HepG2 (cell line): ENCODE results near the gene CELSR3. TPM values are rescaled to one million over a fixed set of nuclear protein-coding genes. Genes with fewer than 3 reads are reported as not detected.

Experiments
- CENPT ChIP-seq: sonication (generic); formaldehyde crosslinking; IDR thresholded peaks from 2 replicates; pipeline ENCODE4 v1.8.0; 2022; ENCODE audit warnings: low read depth, mild to moderate bottlenecking, moderate library complexity, missing genetic modification reagents
- FOXJ3 ChIP-seq: sonication (generic); formaldehyde crosslinking; IDR thresholded peaks from 2 replicates; pipeline ENCODE4 v1.4.0; 2020; ENCODE audit warnings: missing genetic modification reagents, mild to moderate bottlenecking, borderline replicate concordance
- FOXO4 ChIP-seq: sonication (generic); formaldehyde crosslinking; conservative IDR thresholded peaks from 2 replicates; pipeline ENCODE4 v1.8.1; 2023; ENCODE audit warnings: missing genetic modification reagents
- KLF13 ChIP-seq: sonication (generic); formaldehyde crosslinking; IDR thresholded peaks from 2 replicates; pipeline ENCODE4 v1.4.0; 2020; ENCODE audit warnings: mild to moderate bottlenecking, missing genetic modification reagents
- MXD4 ChIP-seq: IDR thresholded peaks from 2 replicates; pipeline ENCODE4 v1.6.1; 2016; ENCODE audit warnings: mild to moderate bottlenecking, missing biosample characterization, missing genetic modification reagents
- MYC ChIP-seq: sonication (generic); formaldehyde crosslinking; IDR thresholded peaks from 2 replicates; pipeline ENCODE4 v1.9.0; 2021; ENCODE audit warnings: missing genetic modification reagents, borderline replicate concordance
- NR2F6 ChIP-seq, 2 experiments: IDR thresholded peaks; 2 replicates each; pipeline ENCODE4 v1.6.1; 2016; ENCODE audit warnings: antibody characterized with exemption in 1 of 2, mild to moderate bottlenecking in 1 of 2
- PHF8 ChIP-seq: sonication (generic); formaldehyde crosslinking; IDR thresholded peaks from 2 replicates; pipeline ENCODE4 v1.5.0; 2020; ENCODE audit warnings: missing genetic modification reagents
- TFAP4 ChIP-seq: sonication (generic); IDR thresholded peaks from 2 replicates; pipeline ENCODE4 v1.6.1; 2016; ENCODE audit warnings: low read depth, borderline replicate concordance
- ZFP37 ChIP-seq: sonication (generic); formaldehyde crosslinking; IDR thresholded peaks from 2 replicates; pipeline ENCODE4 v1.4.0; 2020; ENCODE audit warnings: missing genetic modification reagents, borderline replicate concordance
- ZNF292 ChIP-seq: sonication (generic); formaldehyde crosslinking; IDR thresholded peaks from 2 replicates; pipeline ENCODE4 v1.8.1; 2022; ENCODE audit warnings: mild to moderate bottlenecking, low read depth, missing genetic modification reagents, borderline replicate concordance
- ZNF558 ChIP-seq: sonication (generic); formaldehyde crosslinking; IDR thresholded peaks from 2 replicates; pipeline ENCODE4 v1.9.0; 2022; ENCODE audit warnings: mild to moderate bottlenecking, missing genetic modification reagents, borderline replicate concordance
- ZNF674 ChIP-seq: sonication (generic); formaldehyde crosslinking; IDR thresholded peaks from 2 replicates; pipeline ENCODE4 v1.5.0; 2020; ENCODE audit warnings: low read depth, mild to moderate bottlenecking, missing genetic modification reagents
- ZNF710 ChIP-seq: sonication (generic); formaldehyde crosslinking; IDR thresholded peaks from 2 replicates; pipeline ENCODE4 v1.5.0; 2020; ENCODE audit warnings: mild to moderate bottlenecking, missing genetic modification reagents, borderline replicate concordance
- polyA plus RNA-seq, 8 experiments: library from polyadenylated mRNA; depleted of rRNA in 3 of 8; stranded (reverse) in 7 of 8; unstranded in 1 of 8; fragments of >200 nt; fragmentation: Illumina TruSeq in 4 of 8; extraction: Trizol in 4 of 8; gene quantifications; 2 replicates each; pipeline versions ENCODE4 v1.2.1 to v1.2.3, GENCODE V29; 2011 to 2016; ENCODE audit warnings: low read depth in 4 of 8, missing spikeins in 1 of 8, mixed read lengths in 1 of 8; ENCODE audit not compliant: insufficient read depth in 1 of 8
- total RNA-seq, 5 experiments: library from RNA; depleted of rRNA; stranded (reverse); fragments of >200 nt; fragmentation: Illumina TruSeq; extraction: Trizol; gene quantifications; 2 replicates each; pipeline ENCODE4 v1.2.3, GENCODE V29; 2016; ENCODE audit warnings: low read depth in 1 of 5
- TF ChIP-seq, protein P1 (sequence below): sonication (generic); formaldehyde crosslinking; IDR thresholded peaks from 2 replicates; pipeline ENCODE4 v1.4.0; 2020; ENCODE audit warnings: missing genetic modification reagents
- TF ChIP-seq, protein P2 (sequence below): sonication (generic); formaldehyde crosslinking; IDR thresholded peaks from 2 replicates; pipeline ENCODE4 v1.4.0; 2020; ENCODE audit warnings: missing genetic modification reagents

The CELSR3 gene
- total and polyA plus RNA-seq, 2 of the 13 experiments (the other 11 are each of a cell fraction or from before 2014, with no cell fraction given), result 5.4 to 6.7 TPM

DNA sequence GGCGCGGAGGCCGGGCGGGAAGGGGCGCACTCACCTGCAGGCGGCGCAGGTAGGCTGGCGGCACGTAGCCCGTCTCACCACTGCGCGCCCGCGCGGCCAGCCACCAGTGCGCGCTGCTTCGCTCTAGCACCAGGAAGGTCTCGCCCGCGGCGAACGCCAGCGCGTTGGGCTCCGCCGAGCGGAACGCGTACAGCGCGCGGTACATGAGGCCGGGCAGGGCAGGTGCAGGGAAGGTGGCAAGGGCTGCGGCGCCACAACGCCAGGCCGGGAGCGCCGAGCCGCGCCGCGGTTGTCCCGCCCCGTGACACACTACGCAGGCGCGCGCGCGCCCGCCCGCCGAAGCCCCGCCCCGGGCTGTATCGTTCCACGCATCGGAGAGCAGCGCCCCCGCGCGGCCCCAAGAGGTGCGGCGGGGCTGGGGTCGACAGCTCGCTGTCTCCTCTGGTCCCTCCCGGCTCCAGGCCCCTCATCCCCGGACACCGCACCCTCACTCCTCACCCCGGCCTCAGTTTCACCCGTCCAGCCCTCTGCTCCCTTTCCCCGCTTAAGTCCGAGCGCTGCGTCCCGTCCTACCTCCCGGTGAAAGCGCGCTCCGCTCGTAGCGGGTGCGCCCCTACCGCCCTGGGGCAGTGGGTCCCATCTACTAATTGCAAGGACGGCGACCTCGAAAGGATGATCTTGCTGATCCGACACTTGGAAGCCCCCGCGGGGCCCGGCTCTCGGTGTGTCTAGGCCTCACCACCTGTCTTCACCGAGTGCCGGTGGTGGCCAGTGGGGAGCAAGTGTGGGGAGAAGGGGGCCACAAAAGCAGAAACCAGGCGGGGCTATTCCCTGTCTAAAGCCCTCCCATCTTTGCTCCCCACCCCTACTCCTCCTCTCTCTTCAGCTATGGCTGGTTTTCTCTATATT is 23.2 kb upstream of the CELSR3 start, which contains the start of gene NCKIPSD (continued):
- 0 out of 2 replicates have a peak, but pooled peaks have one; percentile 80 for TF ChIP-seq ZNF710 (CRISPR knock-in tag)
- no peak for TF ChIP-seq NR2F6 (IDR thresholded peaks at IDR 0.05)
- TF ChIP-seq NR2F6 (CRISPR knock-in tag; IDR thresholded peaks at IDR 0.05), result 0 out of 2 replicates have a peak, but pooled peaks have one; percentile 2
- no peak for TF ChIP-seq ZFP37 (CRISPR knock-in tag)
- peak; percentile 63; the same call in 1 of the 2 replicates for TF ChIP-seq ZNF558 (CRISPR knock-in tag)
- no peak for TF ChIP-seq ZNF292 (CRISPR knock-in tag)
- peak; percentile 98 for TF ChIP-seq PHF8 (CRISPR knock-in tag)
- TF ChIP-seq, protein P1, sequence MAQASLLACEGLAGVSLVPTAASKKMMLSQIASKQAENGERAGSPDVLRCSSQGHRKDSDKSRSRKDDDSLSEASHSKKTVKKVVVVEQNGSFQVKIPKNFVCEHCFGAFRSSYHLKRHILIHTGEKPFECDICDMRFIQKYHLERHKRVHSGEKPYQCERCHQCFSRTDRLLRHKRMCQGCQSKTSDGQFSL (CRISPR knock-in tag), result no peak
- 0 out of 2 replicates have a peak, but pooled peaks have one; percentile 63 for TF ChIP-seq KLF13 (CRISPR knock-in tag)
- TF ChIP-seq CENPT (CRISPR knock-in tag), result no peak
- TF ChIP-seq ZNF674, result 0 out of 2 replicates have a peak, but pooled peaks have one; percentile 63
- no peak for TF ChIP-seq FOXJ3
- TF ChIP-seq, protein P2, sequence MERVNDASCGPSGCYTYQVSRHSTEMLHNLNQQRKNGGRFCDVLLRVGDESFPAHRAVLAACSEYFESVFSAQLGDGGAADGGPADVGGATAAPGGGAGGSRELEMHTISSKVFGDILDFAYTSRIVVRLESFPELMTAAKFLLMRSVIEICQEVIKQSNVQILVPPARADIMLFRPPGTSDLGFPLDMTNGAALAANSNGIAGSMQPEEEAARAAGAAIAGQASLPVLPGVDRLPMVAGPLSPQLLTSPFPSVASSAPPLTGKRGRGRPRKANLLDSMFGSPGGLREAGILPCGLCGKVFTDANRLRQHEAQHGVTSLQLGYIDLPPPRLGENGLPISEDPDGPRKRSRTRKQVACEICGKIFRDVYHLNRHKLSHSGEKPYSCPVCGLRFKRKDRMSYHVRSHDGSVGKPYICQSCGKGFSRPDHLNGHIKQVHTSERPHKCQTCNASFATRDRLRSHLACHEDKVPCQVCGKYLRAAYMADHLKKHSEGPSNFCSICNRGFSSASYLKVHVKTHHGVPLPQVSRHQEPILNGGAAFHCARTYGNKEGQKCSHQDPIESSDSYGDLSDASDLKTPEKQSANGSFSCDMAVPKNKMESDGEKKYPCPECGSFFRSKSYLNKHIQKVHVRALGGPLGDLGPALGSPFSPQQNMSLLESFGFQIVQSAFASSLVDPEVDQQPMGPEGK, result peak; percentile 37
- peak; percentile 45; the same call in 1 of the 2 replicates for TF ChIP-seq TFAP4
- peak; percentile 92 for TF ChIP-seq MXD4 (CRISPR knock-in tag)
- TF ChIP-seq FOXO4, result no peak
- peak; percentile 88 for TF ChIP-seq MYC (CRISPR knock-in tag)
